RWPE1 (cell line): ENCODE results near the gene OR3A2.
"Not testable (repeated sequence)": the region's sequence is repeated elsewhere in the genome, so short reads cannot be mapped to it uniquely, and the experiment has no call there.

Source experiments
- CTCF ChIA-PET: fragments of 350-600 bp; sonication (Branson Sonifier 250); formaldehyde crosslinking; extraction: SDS; loops from one replicate; lab custom pipeline; 2021; lab: Yijun Ruan, JAX
- POLR2A ChIA-PET: fragments of 400-600 bp; formaldehyde crosslinking; extraction: SDS; loops from one replicate; lab custom pipeline; 2020; ENCODE audit warnings: antibody characterized with exemption; ENCODE audit not compliant: low non-redundant PET; lab: Yijun Ruan, JAX
- DNase-seq: peaks from one replicate; pipeline ENCODE4 v3.0.0; 2012; ENCODE audit warnings: low spot score
- H3K27ac ChIP-seq: fragments of 450-650 bp; 2 replicates; pipeline ENCODE4 v1.5.1; 2017
- TF ChIP-seq, protein P1 (sequence below): fragments of 450-650 bp; conservative IDR thresholded peaks from 2 replicates; pipeline ENCODE4 v1.5.1; 2017; ENCODE audit warnings: low read depth, mild to moderate bottlenecking

Gene OR3A2

GRCh38 chr17:3282901-3283300 is 103.2 kb downstream of the OR3A2 start:
- H3K27ac ChIP-seq, result no peak overlapping the region
- ChIA-PET POLR2A (no interaction called here), CTCF (no interaction called here)
- TF ChIP-seq, protein P1, sequence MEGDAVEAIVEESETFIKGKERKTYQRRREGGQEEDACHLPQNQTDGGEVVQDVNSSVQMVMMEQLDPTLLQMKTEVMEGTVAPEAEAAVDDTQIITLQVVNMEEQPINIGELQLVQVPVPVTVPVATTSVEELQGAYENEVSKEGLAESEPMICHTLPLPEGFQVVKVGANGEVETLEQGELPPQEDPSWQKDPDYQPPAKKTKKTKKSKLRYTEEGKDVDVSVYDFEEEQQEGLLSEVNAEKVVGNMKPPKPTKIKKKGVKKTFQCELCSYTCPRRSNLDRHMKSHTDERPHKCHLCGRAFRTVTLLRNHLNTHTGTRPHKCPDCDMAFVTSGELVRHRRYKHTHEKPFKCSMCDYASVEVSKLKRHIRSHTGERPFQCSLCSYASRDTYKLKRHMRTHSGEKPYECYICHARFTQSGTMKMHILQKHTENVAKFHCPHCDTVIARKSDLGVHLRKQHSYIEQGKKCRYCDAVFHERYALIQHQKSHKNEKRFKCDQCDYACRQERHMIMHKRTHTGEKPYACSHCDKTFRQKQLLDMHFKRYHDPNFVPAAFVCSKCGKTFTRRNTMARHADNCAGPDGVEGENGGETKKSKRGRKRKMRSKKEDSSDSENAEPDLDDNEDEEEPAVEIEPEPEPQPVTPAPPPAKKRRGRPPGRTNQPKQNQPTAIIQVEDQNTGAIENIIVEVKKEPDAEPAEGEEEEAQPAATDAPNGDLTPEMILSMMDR, result no peak
- DNase-seq, result no peak

DNA sequence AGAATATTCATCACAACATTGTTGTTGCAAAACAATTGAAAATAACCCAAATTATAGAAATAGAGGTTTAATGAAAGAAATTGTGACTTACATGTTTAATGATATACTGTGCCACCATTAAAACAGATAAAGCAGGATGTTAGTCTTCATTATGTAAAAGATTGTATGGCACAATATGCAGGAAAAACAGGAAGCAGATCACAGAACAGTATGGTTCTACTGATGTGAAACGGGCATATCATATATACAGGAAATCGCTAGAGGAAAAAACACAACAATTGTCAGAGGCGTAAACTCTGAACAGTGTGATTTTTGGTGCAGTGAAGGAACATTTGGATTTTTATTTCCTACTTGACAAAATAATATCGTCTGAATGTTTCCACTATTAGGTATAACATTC is 110.0 kb downstream of the OR3A2 start:
- no peak overlapping the region for H3K27ac ChIP-seq
- DNase-seq, result no peak
- ChIA-PET CTCF (interaction anchor here (0.7 kb wide), 1 partner anchor 327 kb away, joined by 5 read pairs; no protein-coding TSS in a partner anchor), POLR2A (no interaction called here)
- TF ChIP-seq, protein P1, result no peak

DNA sequence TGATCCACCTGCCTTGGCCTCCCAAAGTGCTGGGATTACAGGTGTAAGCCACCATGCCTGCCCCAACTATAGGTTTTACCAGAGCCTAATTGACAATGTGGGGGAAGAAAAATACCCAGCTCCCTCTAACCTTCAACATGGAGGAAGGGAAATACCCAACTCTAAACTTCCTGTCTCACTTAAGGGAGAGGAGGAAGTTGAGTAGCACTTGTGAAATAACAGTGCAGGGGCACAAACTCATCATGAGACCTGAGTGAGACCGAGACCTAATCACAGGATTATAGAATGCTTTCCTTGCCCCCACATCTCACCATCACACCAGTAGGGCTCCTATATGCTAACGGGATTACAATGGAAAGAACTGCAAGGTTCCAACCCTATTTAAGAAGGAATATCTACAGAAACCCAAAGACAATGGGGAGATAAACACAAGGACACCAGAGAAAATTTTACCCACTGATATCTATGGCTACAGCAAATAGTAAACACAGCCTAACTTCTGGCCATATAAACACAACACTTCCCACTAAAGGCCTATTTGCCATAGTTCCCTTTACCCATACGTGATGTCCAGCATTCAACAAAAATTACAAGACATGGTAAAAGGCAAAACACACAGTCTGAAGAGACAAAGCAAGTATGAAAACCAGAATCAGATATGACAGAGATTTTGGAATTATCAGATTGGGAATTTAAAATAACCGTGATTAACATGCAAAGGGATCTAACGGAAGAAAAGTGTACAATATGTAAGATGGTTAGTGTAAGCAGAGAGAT is 114.8 kb downstream of the OR3A2 start:
- ChIA-PET POLR2A (no interaction called here), CTCF (no interaction called here)
- TF ChIP-seq, protein P1, result no peak
- H3K27ac ChIP-seq, result no peak overlapping the region
- DNase-seq, result no peak

DNA sequence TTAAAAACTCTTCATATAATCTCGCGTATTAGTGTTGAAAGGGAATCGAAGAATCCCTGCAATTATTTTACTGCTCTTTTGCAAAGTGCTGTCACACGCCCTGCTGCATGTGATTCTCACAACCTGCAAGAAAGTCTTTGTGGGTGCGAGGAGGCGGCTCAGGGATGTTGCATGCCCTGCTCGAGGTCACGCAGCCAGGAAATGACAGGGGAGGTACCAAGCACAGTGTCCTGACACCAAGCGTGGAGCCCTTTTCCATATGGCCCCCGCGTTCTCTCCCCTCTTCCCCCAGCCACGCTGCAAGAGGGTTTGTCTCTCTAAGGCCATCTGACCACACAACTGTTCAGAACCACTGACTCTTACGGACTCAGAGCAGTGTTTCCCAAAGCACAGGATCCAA is 125.5 kb downstream of the OR3A2 start:
- TF ChIP-seq, protein P1, result no peak
- no peak for DNase-seq
- ChIA-PET POLR2A (no interaction called here), CTCF (no interaction called here)
- no peak overlapping the region for H3K27ac ChIP-seq

DNA sequence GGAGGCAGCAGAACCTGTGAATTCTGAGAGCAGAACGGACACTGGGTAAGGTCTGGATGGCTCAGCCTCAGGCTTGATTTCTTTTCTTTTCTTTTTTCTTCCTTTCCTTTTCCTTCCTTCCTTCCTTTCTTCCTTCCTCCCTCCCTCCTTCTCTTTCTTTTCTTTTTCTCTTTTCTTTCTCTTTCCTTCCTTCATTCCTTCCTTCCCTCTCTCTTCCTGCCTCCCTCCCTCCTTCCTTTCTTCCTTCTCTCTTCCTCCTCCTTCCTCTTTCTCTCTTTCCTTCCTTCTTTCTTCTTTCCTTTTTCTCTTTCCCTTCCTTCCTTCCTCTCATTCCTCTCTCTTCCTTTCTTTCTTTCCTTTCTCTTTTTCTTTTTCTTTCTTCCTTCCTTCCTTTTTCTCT is 125.9 kb downstream of the OR3A2 start:
- CTCF ChIA-PET, result no interaction called here
- TF ChIP-seq, protein P1, result no peak

DNA sequence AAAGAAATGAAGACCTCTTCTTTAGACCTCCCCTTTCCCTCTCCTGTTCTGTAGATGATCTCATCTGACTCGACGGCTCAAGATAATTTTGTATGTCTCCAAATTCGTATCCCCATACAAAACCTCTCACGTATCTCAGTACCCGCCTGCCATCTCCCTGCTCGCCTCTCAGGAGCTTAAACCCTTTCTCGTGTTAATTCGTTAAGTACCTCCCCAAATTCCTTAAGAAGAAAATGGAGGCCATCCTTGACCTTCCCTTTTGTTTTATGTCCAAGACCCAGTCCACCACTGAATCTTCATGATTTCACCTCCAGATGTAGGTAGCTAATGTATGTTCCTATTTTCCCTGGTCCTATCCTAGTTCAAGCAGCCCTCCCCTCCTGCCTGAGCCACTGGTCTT is 129.5 kb downstream of the OR3A2 start:
- no peak overlapping the region for H3K27ac ChIP-seq
- ChIA-PET CTCF (no interaction called here), POLR2A (no interaction called here)
- TF ChIP-seq, protein P1, result no peak
- no peak for DNase-seq

More for the DNA sequence above, 125.9 kb downstream of the OR3A2 start:
- POLR2A ChIA-PET, result no interaction called here
- H3K27ac ChIP-seq, result no peak overlapping the region
- no peak for DNase-seq

DNA sequence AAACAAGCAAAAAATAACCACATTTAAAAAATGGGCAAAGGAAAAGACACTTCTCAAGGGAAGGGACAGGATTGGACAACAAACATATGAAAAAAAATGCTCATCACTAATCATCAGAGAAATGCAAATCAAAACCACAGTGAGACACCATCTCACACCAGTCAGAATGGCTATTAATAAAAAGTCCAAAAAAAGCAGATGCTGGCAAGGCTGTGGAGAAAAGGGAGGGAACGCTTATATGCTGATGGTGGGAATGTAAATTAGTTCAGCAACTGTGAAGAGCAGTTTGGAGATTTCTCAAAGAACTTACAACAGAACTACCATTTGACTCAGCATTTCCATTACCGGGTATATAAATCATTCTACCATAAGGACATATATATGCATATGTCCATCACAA is 137.1 kb downstream of the OR3A2 start:
- H3K27ac ChIP-seq, POLR2A ChIA-PET, CTCF ChIA-PET, DNase-seq: not testable (repeated sequence)

DNA sequence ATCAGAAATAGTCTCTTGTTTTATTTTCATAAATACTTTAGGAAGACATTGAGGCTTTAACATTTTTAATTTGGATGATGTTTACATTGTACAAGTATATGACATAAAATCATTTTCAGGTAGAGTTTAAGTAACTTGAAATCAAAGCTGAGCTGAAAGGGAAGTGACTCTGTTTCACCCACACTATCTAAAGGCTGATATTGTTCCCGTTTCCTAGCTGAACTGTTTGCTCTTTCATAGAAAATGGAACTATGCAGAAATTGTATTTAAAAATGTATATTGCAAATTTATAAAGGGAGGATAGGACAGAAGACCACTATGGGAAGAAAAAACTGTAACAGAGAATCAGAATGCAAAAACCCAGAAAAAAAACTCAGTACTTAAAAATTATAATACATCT is 141.3 kb downstream of the OR3A2 start:
- CTCF ChIA-PET, DNase-seq, H3K27ac ChIP-seq, POLR2A ChIA-PET: not testable (repeated sequence)

DNA sequence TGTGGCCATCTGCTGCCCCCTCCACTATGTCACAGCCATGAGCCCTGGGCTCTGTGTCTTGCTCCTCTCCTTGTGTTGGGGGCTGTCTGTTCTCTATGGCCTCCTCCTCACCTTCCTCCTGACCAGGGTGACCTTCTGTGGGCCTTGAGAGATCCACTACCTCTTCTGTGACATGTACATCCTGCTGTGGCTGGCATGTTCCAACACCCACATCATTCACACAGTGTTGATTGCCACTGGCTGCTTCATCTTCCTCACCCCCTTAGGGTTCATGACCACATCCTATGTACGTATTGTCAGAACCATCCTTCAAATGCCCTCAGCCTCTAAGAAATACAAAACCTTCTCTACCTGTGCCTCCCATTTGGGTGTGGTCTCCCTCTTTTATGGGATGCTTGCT is 145.1 kb downstream of the OR3A2 start:
- POLR2A ChIA-PET, H3K27ac ChIP-seq, CTCF ChIA-PET, DNase-seq: not testable (repeated sequence)

DNA sequence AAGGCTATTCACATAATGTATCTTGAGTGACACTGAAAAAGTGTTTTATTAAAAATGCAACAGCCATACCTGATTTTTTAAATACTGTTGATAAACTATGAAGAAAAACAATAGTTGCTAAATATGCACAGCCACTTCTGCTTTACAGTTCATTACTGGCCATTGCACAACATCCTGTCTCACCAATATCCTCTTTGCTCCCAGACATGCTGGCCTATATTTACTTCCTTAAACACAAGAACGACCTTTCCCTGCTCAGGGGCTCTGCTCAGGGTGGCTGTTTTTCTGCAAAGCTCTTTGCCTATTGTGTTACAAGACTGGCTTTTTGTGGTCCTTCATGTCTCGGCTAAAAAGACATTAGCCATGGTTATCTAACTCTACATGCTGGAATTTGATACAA is 147.4 kb downstream of the OR3A2 start:
- H3K27ac ChIP-seq, POLR2A ChIA-PET, CTCF ChIA-PET, DNase-seq: not testable (repeated sequence)

DNA sequence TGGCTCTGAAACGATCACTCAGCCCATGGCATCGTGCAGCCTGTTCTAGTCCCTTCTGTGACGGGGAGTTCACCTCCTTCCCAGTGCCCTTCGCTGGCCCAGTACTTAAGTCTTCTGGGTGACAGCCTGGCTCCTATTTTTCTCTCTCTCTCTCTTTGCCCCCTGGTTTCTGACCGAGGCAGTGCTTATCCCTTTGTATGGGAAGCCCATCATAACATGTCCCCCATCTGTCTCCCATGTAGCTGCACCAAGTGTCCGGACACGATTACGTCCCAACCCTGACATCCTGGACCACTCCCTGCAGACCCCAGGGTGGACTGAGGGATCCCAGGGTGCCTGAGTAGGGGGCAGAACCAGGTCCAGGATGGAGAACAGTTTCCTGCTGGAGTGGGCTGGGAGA is 153.8 kb downstream of the OR3A2 start:
- DNase-seq, H3K27ac ChIP-seq, CTCF ChIA-PET, POLR2A ChIA-PET: not testable (repeated sequence)
